ENCODE results near the gene PDXDC1.
A peak's percentile ranks its signal among the peaks of the same experiment; 100 is the strongest.

GRCh38 chr16:14974656-14975417, at the start of gene PDXDC1:
- TF ChIP-seq, protein P1, sequence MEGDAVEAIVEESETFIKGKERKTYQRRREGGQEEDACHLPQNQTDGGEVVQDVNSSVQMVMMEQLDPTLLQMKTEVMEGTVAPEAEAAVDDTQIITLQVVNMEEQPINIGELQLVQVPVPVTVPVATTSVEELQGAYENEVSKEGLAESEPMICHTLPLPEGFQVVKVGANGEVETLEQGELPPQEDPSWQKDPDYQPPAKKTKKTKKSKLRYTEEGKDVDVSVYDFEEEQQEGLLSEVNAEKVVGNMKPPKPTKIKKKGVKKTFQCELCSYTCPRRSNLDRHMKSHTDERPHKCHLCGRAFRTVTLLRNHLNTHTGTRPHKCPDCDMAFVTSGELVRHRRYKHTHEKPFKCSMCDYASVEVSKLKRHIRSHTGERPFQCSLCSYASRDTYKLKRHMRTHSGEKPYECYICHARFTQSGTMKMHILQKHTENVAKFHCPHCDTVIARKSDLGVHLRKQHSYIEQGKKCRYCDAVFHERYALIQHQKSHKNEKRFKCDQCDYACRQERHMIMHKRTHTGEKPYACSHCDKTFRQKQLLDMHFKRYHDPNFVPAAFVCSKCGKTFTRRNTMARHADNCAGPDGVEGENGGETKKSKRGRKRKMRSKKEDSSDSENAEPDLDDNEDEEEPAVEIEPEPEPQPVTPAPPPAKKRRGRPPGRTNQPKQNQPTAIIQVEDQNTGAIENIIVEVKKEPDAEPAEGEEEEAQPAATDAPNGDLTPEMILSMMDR (IDR thresholded peaks at IDR 0.05), result peak; percentile 18
- peak; percentile 49 for TF ChIP-seq EZH2 (IDR thresholded peaks at IDR 0.05)

All from neural progenitor cell (in vitro differentiated cells).